Hepatocyte (in vitro differentiated cells): ENCODE results near the gene CHEK2. TPM values are rescaled to one million over a fixed set of nuclear protein-coding genes. Genes with fewer than 3 reads are reported as not detected.

Experiments
- DNase-seq: peaks from one replicate; pipeline ENCODE4 v3.0.0-alpha.2; 2016; ENCODE audit warnings: low spot score
- H2AFZ ChIP-seq: fragments of 200-600 bp; sonication (generic); 2 replicates; pipeline ENCODE4 v1.6.0; 2016; ENCODE audit warnings: antibody characterized with exemption, mild to moderate bottlenecking
- H3K27ac ChIP-seq: fragments of 200-600 bp; sonication (generic); 2 replicates; pipeline ENCODE4 v1.5.1; 2016; ENCODE audit warnings: mild to moderate bottlenecking
- H3K27me3 ChIP-seq: fragments of 200-600 bp; sonication (generic); 2 replicates; pipeline ENCODE4 v1.6.1; 2016
- H3K36me3 ChIP-seq: fragments of 200-600 bp; sonication (generic); replicated peaks from 2 replicates; pipeline ENCODE4 v1.5.1; 2016; ENCODE audit warnings: low read depth; ENCODE audit not compliant: insufficient read depth
- H3K4me1 ChIP-seq: fragments of 200-600 bp; sonication (generic); 2 replicates; pipeline ENCODE4 v1.5.1; 2016; ENCODE audit warnings: mild to moderate bottlenecking, moderate library complexity; ENCODE audit not compliant: insufficient read depth
- H3K4me2 ChIP-seq: fragments of 200-600 bp; sonication (generic); 2 replicates; pipeline ENCODE4 v1.6.0; 2016
- H3K4me3 ChIP-seq: fragments of 200-600 bp; sonication (generic); 2 replicates; pipeline ENCODE4 v1.5.1; 2016; ENCODE audit warnings: mild to moderate bottlenecking
- H3K79me2 ChIP-seq: fragments of 200-600 bp; sonication (generic); 2 replicates; pipeline ENCODE4 v1.6.0; 2017; ENCODE audit warnings: mild to moderate bottlenecking
- H3K9me2 ChIP-seq: fragments of 200-600 bp; sonication (generic); replicated peaks from 2 replicates; pipeline ENCODE4 v1.6.0; 2017; ENCODE audit warnings: mild to moderate bottlenecking; ENCODE audit not compliant: insufficient read depth
- H3K9me3 ChIP-seq: fragments of 200-600 bp; sonication (generic); 2 replicates; pipeline ENCODE4 v1.5.1; 2016; ENCODE audit warnings: low read depth, mild to moderate bottlenecking
- H4K20me1 ChIP-seq: fragments of 200-600 bp; sonication (generic); 2 replicates; pipeline ENCODE4 v1.6.0; 2016; ENCODE audit warnings: mild to moderate bottlenecking; ENCODE audit not compliant: insufficient read depth, poor library complexity, severe bottlenecking
- EZH2 ChIP-seq: fragments of 200-600 bp; sonication (generic); IDR thresholded peaks from 2 replicates; pipeline ENCODE4 v1.6.1; 2016; ENCODE audit warnings: antibody characterized with exemption, mild to moderate bottlenecking, borderline replicate concordance
- EZH2phosphoT487 ChIP-seq: fragments of 200-600 bp; sonication (generic); IDR thresholded peaks from one replicate; pipeline ENCODE4 v1.6.1; 2018; ENCODE audit warnings: antibody characterized with exemption, mild to moderate bottlenecking, low read depth, moderate library complexity; ENCODE audit not compliant: unreplicated experiment, severe bottlenecking
- WGBS: methylation state at CpG from one replicate; pipeline ENCODE4 v1.1.6; 2016; ENCODE audit warnings: low lambda C conversion rate; ENCODE audit errors: missing lambda C conversion rate; 5-methylcytosine and 5-hydroxymethylcytosine counted together
- polyA plus RNA-seq: library from polyadenylated mRNA; unstranded; fragments of >200 nt; fragmentation: Nextera tagmentation; extraction: Ambion mirVana; gene quantifications from 2 replicates; pipeline ENCODE4 v1.2.1, GENCODE V29; 2016
- total RNA-seq: library from RNA; depleted of rRNA; stranded (reverse); fragments of >200 nt; gene quantifications from 2 replicates; pipeline ENCODE4 v1.2.3, GENCODE V29; 2014
- TF ChIP-seq, protein P1 (sequence below): fragments of 200-600 bp; sonication (generic); IDR thresholded peaks from 2 replicates; pipeline ENCODE4 v1.5.1; 2016; ENCODE audit warnings: antibody characterized with exemption, mild to moderate bottlenecking; ENCODE audit not compliant: poor library complexity

Gene CHEK2
- total and polyA plus RNA-seq, 2 experiments from 2014 or later: 17.1 to 25.9 TPM

DNA sequence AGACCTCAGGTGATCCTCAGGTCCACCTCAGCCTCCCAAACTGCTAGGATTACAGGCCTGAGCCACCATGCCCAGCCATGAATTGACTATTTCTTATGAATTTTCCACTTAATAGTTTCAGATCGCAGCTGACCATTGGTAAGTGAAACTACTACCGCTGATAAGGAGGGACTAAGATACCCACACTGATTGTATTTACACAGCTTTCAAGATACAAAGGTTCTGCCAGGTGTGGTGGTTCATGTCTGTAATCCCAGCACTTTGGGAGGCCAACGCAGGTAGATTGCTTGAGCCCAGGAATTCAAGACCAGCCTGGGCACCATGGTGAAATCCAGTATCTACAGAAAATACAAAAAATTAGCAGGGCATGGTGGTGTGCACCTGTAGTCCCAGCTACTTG lies 3.9 kb downstream of the CHEK2 start:
- H3K4me3 ChIP-seq: no peak overlapping the region
- peak overlapping the region; percentile 47 for H3K4me2 ChIP-seq
- H3K4me1 ChIP-seq: no peaks in the 10 kb centered on the region
- no peaks in the 10 kb centered on the region for H3K27me3 ChIP-seq
- no peaks in the 10 kb centered on the region for H3K36me3 ChIP-seq
- TF ChIP-seq EZH2 (no peak), EZH2phosphoT487 (no peak)
- TF ChIP-seq, protein P1, sequence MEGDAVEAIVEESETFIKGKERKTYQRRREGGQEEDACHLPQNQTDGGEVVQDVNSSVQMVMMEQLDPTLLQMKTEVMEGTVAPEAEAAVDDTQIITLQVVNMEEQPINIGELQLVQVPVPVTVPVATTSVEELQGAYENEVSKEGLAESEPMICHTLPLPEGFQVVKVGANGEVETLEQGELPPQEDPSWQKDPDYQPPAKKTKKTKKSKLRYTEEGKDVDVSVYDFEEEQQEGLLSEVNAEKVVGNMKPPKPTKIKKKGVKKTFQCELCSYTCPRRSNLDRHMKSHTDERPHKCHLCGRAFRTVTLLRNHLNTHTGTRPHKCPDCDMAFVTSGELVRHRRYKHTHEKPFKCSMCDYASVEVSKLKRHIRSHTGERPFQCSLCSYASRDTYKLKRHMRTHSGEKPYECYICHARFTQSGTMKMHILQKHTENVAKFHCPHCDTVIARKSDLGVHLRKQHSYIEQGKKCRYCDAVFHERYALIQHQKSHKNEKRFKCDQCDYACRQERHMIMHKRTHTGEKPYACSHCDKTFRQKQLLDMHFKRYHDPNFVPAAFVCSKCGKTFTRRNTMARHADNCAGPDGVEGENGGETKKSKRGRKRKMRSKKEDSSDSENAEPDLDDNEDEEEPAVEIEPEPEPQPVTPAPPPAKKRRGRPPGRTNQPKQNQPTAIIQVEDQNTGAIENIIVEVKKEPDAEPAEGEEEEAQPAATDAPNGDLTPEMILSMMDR: no peak
- peaks cover 36% of the 10 kb centered on the region for H3K79me2 ChIP-seq
- DNase-seq: no peak
- no peaks in the 10 kb centered on the region for H4K20me1 ChIP-seq
- no peaks in the 10 kb centered on the region for H3K9me2 ChIP-seq
- H3K9me3 ChIP-seq: no peaks in the 10 kb centered on the region
- WGBS: 50% methylated on average over 3 of the region's 3 CpGs
- H2AFZ ChIP-seq: no peak overlapping the region
- H3K27ac ChIP-seq: peak overlapping the region; percentile 66

DNA sequence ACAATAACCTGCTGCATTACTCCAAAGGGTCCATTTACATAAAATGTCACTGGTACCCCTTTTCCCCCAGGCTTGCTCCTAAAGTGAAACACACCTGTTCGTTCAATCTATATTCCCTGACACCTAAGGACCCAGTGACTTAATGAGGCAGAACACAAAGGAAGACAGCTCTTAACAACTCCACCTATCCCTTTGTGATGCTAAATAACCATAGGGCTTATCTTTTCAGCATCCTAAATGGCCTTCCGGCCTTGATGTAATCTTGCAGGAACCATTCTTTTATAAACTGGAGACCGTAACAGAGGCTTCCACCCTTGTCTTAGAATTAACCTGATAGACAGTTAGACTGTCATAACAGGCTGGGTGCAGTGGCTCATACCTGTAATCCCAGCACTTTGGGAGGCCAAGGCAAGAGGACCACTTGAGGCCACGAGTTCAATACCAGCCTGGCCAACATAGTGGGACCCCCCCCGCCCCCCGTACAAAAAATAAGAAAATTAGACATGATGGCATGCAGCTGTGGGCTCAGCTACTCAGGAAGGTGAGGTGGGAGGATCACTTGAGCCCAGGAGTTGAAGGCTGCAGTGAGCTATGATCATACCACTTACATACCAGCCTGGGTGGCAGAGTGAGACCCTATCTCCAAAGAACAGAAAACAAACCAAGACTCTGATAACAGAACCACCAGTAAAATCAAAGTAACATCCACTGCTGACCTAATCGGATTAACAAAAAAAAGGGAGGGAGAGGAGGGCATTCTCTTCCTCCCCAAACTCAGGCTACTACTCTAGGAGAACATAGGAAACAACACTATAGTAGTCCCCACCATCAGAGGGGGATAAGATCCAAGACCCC lies 5.1 kb downstream of the CHEK2 start:
- Histone ChIP-seq H3K79me2 (peaks cover 36% of the 10 kb centered on the region), H3K27me3 (no peaks in the 10 kb centered on the region), H3K36me3 (no peaks in the 10 kb centered on the region), H3K4me1 (no peaks in the 10 kb centered on the region), H3K4me2 (no peak overlapping the region), H3K9me3 (no peaks in the 10 kb centered on the region), H2AFZ (no peak overlapping the region), H4K20me1 (no peaks in the 10 kb centered on the region), H3K9me2 (no peaks in the 10 kb centered on the region), H3K4me3 (no peak overlapping the region), H3K27ac (no peak overlapping the region)
- no peak for DNase-seq
- WGBS: 73% methylated on average over 7 of the region's 7 CpGs
- TF ChIP-seq, protein P1: no peak
- TF ChIP-seq EZH2 (no peak), EZH2phosphoT487 (no peak)

DNA sequence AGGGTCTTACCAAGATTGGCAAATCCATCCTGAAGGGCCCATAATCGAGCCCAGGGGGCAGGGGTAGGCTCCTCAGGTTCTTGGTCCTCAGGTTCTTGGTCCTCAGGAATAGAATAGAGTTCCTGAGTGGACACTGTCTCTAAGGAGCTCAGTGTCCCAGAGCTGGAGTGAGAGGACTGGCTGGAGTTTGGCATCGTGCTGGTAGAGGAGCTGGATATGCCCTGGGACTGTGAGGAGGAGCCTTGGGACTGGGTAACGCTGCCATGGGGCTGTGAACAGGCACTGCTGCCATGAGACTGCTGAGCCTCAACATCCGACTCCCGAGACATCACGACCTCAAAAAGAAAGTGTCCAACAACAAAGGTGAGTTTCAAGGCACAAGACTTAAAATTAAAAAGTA lies 7.2 kb downstream of the CHEK2 start:
- WGBS: 98% methylated on average over 6 of the region's 6 CpGs
- H3K79me2 ChIP-seq: peaks cover 19% of the 10 kb centered on the region
- no peaks in the 10 kb centered on the region for H3K36me3 ChIP-seq
- no peaks in the 10 kb centered on the region for H3K9me3 ChIP-seq
- no peaks in the 10 kb centered on the region for H3K4me1 ChIP-seq
- no peak overlapping the region for H3K27ac ChIP-seq
- no peak overlapping the region for H3K4me2 ChIP-seq
- no peak for TF ChIP-seq EZH2
- TF ChIP-seq, protein P1: no peak
- no peak for TF ChIP-seq EZH2phosphoT487
- no peaks in the 10 kb centered on the region for H3K27me3 ChIP-seq
- no peak overlapping the region for H2AFZ ChIP-seq
- no peak for DNase-seq
- H3K4me3 ChIP-seq: no peak overlapping the region
- no peaks in the 10 kb centered on the region for H4K20me1 ChIP-seq
- H3K9me2 ChIP-seq: no peaks in the 10 kb centered on the region
